GM12891 (cell line): ENCODE results near the gene MTURN.

Source experiments
- POLR2A ChIP-seq: IDR thresholded peaks from 2 replicates; pipeline ENCODE4 v1.6.1; 2011; ENCODE audit warnings: low read depth, low read length, control low read depth
- TAF1 ChIP-seq: IDR thresholded peaks from 2 replicates; pipeline ENCODE4 v1.6.1; 2011; ENCODE audit warnings: low read depth, low read length, control low read depth

DNA sequence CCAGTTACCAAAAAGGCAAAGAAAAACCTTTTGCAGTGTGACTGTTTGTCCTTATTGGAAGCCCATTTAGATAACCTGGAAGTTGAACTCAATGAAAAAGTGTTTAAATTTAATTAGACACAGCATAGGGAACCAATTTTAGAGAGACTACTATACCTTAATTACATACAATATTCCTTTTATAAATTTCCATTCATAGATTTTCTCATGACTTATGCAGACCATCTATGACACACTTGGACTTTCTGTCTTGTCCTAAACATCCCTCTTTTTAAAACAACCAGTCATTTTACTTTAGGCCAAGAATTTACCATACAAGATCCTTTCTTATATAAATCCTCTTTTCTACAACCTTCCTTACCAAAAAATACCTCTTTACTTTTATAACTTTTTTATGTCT, 61.6 kb downstream of the MTURN start:
- TF ChIP-seq POLR2A (no peak), TAF1 (no peak)
